Body of pancreas (tissue), 4 donors: ENCODE measurements around the gene TYROBP. TPM values are rescaled to one million over a fixed set of nuclear protein-coding genes. Genes with fewer than 3 reads are reported as not detected.
A peak's percentile ranks its signal among the peaks of the same experiment; 100 is the strongest.

ENCODE experiments used
- ATAC-seq: fragments of 150-250 bp; one replicate; pipeline ENCODE4 v1.9.1; 2016
- DNase-seq, 4 donors: peaks; one replicate each; pipeline ENCODE4 v3.0.0-alpha.2; 2019
- H3K27ac ChIP-seq, 4 donors: fragments of 200-600 bp; sonication (generic); 1 replicate in 3 of 4; 2 replicates in 1 of 4; pipeline versions ENCODE4 v1.5.1 to v1.6.1; 2016 to 2019; ENCODE audit warnings: mild to moderate bottlenecking in 1 of 4, mixed read lengths in 1 of 4, moderate library complexity in 1 of 4
- H3K27me3 ChIP-seq, 2 donors: fragments of 200-600 bp; sonication (generic); one replicate each; pipeline ENCODE4 v1.6.0; 2016; ENCODE audit warnings: mild to moderate bottlenecking in 1 of 2
- H3K36me3 ChIP-seq, 2 donors: fragments of 200-600 bp; sonication (generic); replicated peaks in 1 of 2; 2 replicates each; pipeline ENCODE4 v1.5.1; 2016; ENCODE audit warnings: low read depth in 2 of 2; ENCODE audit not compliant: insufficient read depth in 1 of 2
- H3K4me1 ChIP-seq: fragments of 200-600 bp; sonication (generic); one replicate; pipeline ENCODE4 v1.6.0; 2016
- H3K4me3 ChIP-seq, 2 donors: fragments of 200-600 bp; sonication (generic); 1 replicate in 1 of 2; 2 replicates in 1 of 2; pipeline ENCODE4 v1.5.1; 2016 to 2019
- H3K9me3 ChIP-seq, 3 donors: fragments of 200-600 bp; sonication (generic); 1 replicate in 2 of 3; 2 replicates in 1 of 3; pipeline ENCODE4 v1.5.1; 2016
- POLR2A ChIP-seq, 3 donors: fragments of 450-650 bp; IDR thresholded peaks; one replicate each; pipeline ENCODE4 v1.6.1; 2016; ENCODE audit warnings: antibody characterized with exemption in 3 of 3, mild to moderate bottlenecking in 2 of 3
- WGBS, 2 donors: methylation state at CpG; one replicate each; pipeline ENCODE4 v1.1.5; 2017; 5-methylcytosine and 5-hydroxymethylcytosine counted together
- intact Hi-C: fragments of 100-400 bp; cut with DNase I; formaldehyde crosslinking; loops from one replicate; pipeline ENCODE4 v1.15.1; 2023
- total RNA-seq, 2 donors: library from RNA; depleted of rRNA; stranded (reverse); fragments of >200 nt; gene quantifications; one replicate each; pipeline ENCODE4 v1.1.0, GENCODE V29; 2016
- TF ChIP-seq, protein P1 (sequence below), 7 experiments: fragments of 450-650 bp in 4 of 7; fragments of 200-600 bp in 3 of 7; sonication (generic) in 3 of 7; IDR thresholded peaks; one replicate each; pipeline ENCODE4 v1.5.1; 2016 to 2019; ENCODE audit warnings: antibody characterized with exemption in 7 of 7

The TYROBP gene
- total RNA-seq, 2 donors from 2014 or later = 19.2 to 38.6 TPM

DNA sequence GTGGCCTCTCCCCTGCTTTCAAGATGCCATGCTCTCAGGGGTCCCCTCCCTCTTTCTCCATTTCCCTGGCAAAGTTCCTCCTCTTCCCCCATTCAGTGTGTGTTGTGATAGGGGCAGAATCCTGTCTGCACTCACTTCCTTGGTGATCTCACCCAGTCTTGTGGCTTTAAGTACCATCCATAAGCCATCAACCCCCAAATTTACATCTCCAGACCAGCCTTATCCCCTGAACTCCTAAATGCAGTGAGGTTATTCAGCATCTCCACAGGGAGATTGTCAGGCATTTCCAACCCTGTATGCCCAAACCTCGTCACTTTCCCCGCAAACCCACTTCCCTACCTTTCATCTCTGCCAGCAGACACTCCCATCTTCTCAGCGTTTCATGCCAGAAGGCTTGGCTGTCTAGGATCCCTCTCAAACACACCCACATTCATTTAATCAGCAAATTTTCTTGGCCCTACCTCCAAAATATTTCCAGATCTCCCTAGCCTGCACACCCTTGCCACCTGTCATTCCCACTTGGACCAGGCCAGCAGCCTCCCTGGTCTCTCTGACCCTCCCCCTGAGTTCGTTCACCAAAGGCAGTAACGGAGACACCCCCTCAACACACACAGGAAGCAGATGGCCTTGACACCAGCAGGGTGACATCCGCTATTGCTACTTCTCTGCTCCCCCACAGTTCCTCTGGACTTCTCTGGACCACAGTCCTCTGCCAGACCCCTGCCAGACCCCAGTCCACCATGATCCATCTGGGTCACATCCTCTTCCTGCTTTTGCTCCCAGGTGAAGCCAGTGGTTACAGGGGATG lies 6.0 kb downstream of the TYROBP start, which contains the start of gene HCST:
Gene HCST, plus strand, starts transcription at position 676 of the 808 bp plus-strand sequence. Its CDS starts 65 bp downstream, at position 741.
- no peaks in the 10 kb centered on the region for H3K9me3 ChIP-seq
- H3K4me1 ChIP-seq = peaks cover 27% of the 10 kb centered on the region
- DNase-seq = peak in 1 of 4 donors; percentile 50
- H3K27me3 ChIP-seq = no peaks in the 10 kb centered on the region
- TF ChIP-seq POLR2A (IDR thresholded peaks at IDR 0.05) = peak in 2 of 3 donors; percentile 17 to 41
- TF ChIP-seq, protein P1, sequence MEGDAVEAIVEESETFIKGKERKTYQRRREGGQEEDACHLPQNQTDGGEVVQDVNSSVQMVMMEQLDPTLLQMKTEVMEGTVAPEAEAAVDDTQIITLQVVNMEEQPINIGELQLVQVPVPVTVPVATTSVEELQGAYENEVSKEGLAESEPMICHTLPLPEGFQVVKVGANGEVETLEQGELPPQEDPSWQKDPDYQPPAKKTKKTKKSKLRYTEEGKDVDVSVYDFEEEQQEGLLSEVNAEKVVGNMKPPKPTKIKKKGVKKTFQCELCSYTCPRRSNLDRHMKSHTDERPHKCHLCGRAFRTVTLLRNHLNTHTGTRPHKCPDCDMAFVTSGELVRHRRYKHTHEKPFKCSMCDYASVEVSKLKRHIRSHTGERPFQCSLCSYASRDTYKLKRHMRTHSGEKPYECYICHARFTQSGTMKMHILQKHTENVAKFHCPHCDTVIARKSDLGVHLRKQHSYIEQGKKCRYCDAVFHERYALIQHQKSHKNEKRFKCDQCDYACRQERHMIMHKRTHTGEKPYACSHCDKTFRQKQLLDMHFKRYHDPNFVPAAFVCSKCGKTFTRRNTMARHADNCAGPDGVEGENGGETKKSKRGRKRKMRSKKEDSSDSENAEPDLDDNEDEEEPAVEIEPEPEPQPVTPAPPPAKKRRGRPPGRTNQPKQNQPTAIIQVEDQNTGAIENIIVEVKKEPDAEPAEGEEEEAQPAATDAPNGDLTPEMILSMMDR (IDR thresholded peaks at IDR 0.05) = no peak
- H3K27ac ChIP-seq = peak within 1 kb of the TSS in 2 of 4 donors; percentile 21 to 92
- no peak within 1 kb of the TSS for H3K4me3 ChIP-seq
- H3K36me3 ChIP-seq = no peaks in the 10 kb centered on the region
- WGBS, 2 donors = 55 to 61% methylated on average over 6 of the region's 6 CpGs
- intact Hi-C loops = no loop called here
- no peak for ATAC-seq

DNA sequence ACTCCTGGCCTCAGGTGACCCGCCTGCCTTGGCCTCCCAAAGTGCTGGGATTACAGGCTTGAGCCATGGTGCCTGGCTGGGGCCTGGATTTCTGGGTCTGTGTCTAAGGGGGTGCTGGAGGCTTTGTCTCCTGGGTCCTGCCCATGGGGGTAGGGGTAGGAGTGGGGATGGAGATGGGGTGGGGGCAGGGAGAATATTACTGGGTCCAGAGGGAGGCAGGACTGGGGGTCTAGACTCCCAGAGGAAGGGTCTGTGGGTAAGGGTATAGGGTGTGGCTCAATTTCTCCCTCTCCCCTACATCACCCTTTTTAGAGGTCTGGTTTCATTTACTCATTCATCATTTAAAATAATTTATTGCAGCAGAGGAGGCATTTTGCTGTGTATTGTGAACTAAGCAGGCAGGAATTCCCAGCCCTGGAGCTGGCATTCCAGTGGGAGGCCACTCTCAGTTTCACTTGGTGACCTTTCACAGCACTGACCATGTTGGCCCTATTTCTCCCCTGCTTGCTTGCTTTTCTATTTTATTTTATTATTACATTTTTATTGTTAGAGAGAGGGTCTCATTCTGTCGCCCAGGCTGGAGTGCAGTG lies 6.9 kb downstream of the TYROBP start:
- H3K36me3 ChIP-seq = no peaks in the 10 kb centered on the region
- TF ChIP-seq, protein P1 (IDR thresholded peaks at IDR 0.05) = no peak
- TF ChIP-seq POLR2A (IDR thresholded peaks at IDR 0.05) = no peak
- no peak overlapping the region for H3K4me3 ChIP-seq
- DNase-seq (no peak), ATAC-seq (no peak)
- H3K4me1 ChIP-seq = peaks cover 18% of the 10 kb centered on the region
- intact Hi-C loops = no loop called here
- WGBS, 2 donors = 69 to 73% methylated on average over 1 to 2 of the region's 2 CpGs
- no peaks in the 10 kb centered on the region for H3K27me3 ChIP-seq
- no peaks in the 10 kb centered on the region for H3K9me3 ChIP-seq
- peak overlapping the region in 3 of 4 donors; percentile 64 to 92 (median 80) for H3K27ac ChIP-seq

DNA sequence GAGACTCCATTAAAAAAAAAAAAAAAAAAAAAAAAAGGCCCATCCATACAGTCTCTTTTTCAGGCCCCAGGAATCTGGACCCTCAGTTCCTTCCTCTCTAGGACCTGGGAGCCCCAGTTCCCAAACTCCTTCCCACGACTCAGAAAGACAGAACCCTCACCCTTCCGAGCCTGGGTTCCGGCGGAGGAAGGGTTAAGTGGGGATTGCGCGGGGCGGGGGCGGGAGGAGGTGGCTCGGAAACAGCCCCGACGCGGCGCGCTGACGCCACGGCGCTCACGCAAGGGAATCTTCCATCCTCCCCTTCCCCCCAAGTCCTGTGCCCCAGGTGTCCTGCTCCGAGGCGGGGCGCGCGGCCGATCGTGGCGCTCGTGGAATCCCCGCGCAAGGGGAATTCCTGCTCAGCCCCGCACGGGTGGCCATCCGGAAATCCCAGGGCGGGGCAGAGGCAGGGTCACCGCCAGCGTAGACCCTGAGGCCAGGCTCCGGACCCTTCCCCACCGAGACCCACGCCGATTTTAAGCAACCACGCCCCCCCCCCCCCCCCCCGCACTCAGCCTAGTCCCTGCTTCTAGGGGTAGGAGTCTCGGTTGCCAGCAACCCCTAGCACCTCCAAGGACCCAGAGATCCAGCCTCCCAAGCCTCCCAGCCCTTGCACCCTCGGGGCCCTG lies 8.4 kb downstream of the TYROBP start:
- Histone ChIP-seq H3K27me3 (no peaks in the 10 kb centered on the region), H3K4me3 (peak overlapping the region; percentile 26 to 56), H3K9me3 (no peaks in the 10 kb centered on the region), H3K27ac (peak overlapping the region; percentile 59 to 92 (median 72)), H3K36me3 (peaks cover 0 to 2% of the 10 kb centered on the region in 2 donors), H3K4me1 (peaks cover 18% of the 10 kb centered on the region)
- intact Hi-C loops = no loop called here
- DNase-seq = peak; percentile 80 to 87 (median 84)
- 0% methylated on average over 5 to 37 of the region's 43 CpGs for WGBS, 2 donors
- TF ChIP-seq, protein P1 (IDR thresholded peaks at IDR 0.05) = no peak
- peak in 1 of 3 donors; percentile 21 for TF ChIP-seq POLR2A (IDR thresholded peaks at IDR 0.05)
- peak; percentile 89 for ATAC-seq

DNA sequence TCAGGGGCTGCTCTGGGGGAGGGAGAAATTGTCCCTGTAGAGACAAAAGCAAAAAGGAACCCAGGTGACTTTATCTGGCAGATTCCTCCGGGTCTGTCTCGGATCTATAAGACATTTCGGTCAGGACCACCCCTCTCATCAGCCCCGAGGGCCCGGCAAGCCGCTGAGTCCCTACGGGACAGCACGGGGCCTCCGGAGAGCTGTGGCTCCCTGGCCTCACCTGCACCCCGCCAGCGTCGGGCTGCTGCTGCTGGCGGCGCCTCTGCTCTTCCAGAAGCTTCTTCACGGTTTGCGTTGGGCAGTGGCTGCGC lies 9.6 kb downstream of the TYROBP start:
- H3K27ac ChIP-seq = peak overlapping the region; percentile 43 to 92 (median 72)
- TF ChIP-seq, protein P1 (IDR thresholded peaks at IDR 0.05) = no peak
- no peak for TF ChIP-seq POLR2A (IDR thresholded peaks at IDR 0.05)
- peak overlapping the region; percentile 26 to 56 for H3K4me3 ChIP-seq
- peaks cover 18% of the 10 kb centered on the region for H3K4me1 ChIP-seq
- H3K9me3 ChIP-seq = no peaks in the 10 kb centered on the region
- intact Hi-C loops = no loop called here
- DNase-seq (no peak), ATAC-seq (no peak)
- WGBS, 2 donors = 10 to 11% methylated on average over 2 to 17 of the region's 17 CpGs
- H3K27me3 ChIP-seq = no peaks in the 10 kb centered on the region
- peaks cover 0 to 2% of the 10 kb centered on the region in 2 donors for H3K36me3 ChIP-seq
